ENCODE measurements around the gene HSD17B13. TPM values are rescaled to one million over a fixed set of nuclear protein-coding genes. Genes with fewer than 3 reads are reported as not detected.
"Not testable (repeated sequence)": the region's sequence is repeated elsewhere in the genome, so short reads cannot be mapped to it uniquely, and the experiment has no call there.

Gene HSD17B13
- total RNA-seq, 4 donors from 2014 or later, result 0.14 to 2.4 (median 0.26) TPM; not detected in 1

- no peaks in the 10 kb centered on the region for H3K36me3 ChIP-seq
- H3K27me3 ChIP-seq, result no peaks in the 10 kb centered on the region
- intact Hi-C loops (cut with DNase I; ENCODE audit: low total_unique reads), result no loop called here
- H3K27ac ChIP-seq, result no peak overlapping the region
- H3K9me3 ChIP-seq, result no peaks in the 10 kb centered on the region
- H3K4me3 ChIP-seq, result no peak overlapping the region
- no peaks in the 10 kb centered on the region for H3K4me1 ChIP-seq
- TF ChIP-seq CTCF (IDR thresholded peaks at IDR 0.05), result no peak
- TF ChIP-seq POLR2A (IDR thresholded peaks at IDR 0.05), result no peak
- DNase-seq, result no peak
Observed at GRCh38 chr4:87299898-87300297, 22.8 kb downstream of the HSD17B13 start.

GRCh38 chr4:87298362-87298761 lies 24.3 kb downstream of the HSD17B13 start:
- intact Hi-C loops (cut with DNase I; ENCODE audit: low total_unique reads), result no loop called here
- no peak for DNase-seq

GRCh38 chr4:87294911-87295310 lies 27.8 kb downstream of the HSD17B13 start:
- H3K4me3 ChIP-seq; H3K36me3 ChIP-seq; H3K27ac ChIP-seq; H3K4me1 ChIP-seq; H3K27me3 ChIP-seq; intact Hi-C loops (cut with DNase I; ENCODE audit: low total_unique reads); H3K9me3 ChIP-seq; DNase-seq: not testable (repeated sequence)

More at GRCh38 chr4:87298362-87298761, 24.3 kb downstream of the HSD17B13 start:
- TF ChIP-seq POLR2A (IDR thresholded peaks at IDR 0.05), result no peak
- Histone ChIP-seq H3K27ac (no peak overlapping the region), H3K36me3 (no peaks in the 10 kb centered on the region), H3K9me3 (no peaks in the 10 kb centered on the region), H3K4me3 (no peak overlapping the region), H3K4me1 (no peaks in the 10 kb centered on the region), H3K27me3 (no peaks in the 10 kb centered on the region)

- intact Hi-C loops (cut with DNase I; ENCODE audit: low total_unique reads); H3K36me3 ChIP-seq; H3K27ac ChIP-seq; DNase-seq; H3K9me3 ChIP-seq; H3K4me1 ChIP-seq; H3K27me3 ChIP-seq; H3K4me3 ChIP-seq: not testable (repeated sequence)
Observed at GRCh38 chr4:87293889-87294288, 28.8 kb downstream of the HSD17B13 start.

- no peaks in the 10 kb centered on the region for H3K36me3 ChIP-seq
- intact Hi-C loops (cut with DNase I; ENCODE audit: low total_unique reads), result no loop called here
- DNase-seq, result no peak
- TF ChIP-seq CTCF (IDR thresholded peaks at IDR 0.05), result no peak
- no peak for TF ChIP-seq POLR2A (IDR thresholded peaks at IDR 0.05)
- H3K4me1 ChIP-seq, result no peaks in the 10 kb centered on the region
- peaks cover 0 to 3% of the 10 kb centered on the region in 2 donors for H3K9me3 ChIP-seq
- H3K27me3 ChIP-seq, result no peaks in the 10 kb centered on the region
- no peak overlapping the region for H3K4me3 ChIP-seq
- H3K27ac ChIP-seq, result no peak overlapping the region
Observed at GRCh38 chr4:87286970-87287369, 35.7 kb downstream of the HSD17B13 start.

- not testable (repeated sequence) for DNase-seq, H3K9me3 ChIP-seq, H3K27ac ChIP-seq
Observed at GRCh38 chr4:87284268-87284667, 38.4 kb downstream of the HSD17B13 start.

GRCh38 chr4:87283151-87283550 lies 39.5 kb downstream of the HSD17B13 start:
- Histone ChIP-seq H3K9me3 (peaks cover 0 to 3% of the 10 kb centered on the region in 2 donors), H3K4me3 (no peak overlapping the region), H3K27ac (no peak overlapping the region), H3K4me1 (no peaks in the 10 kb centered on the region), H3K36me3 (no peaks in the 10 kb centered on the region), H3K27me3 (no peaks in the 10 kb centered on the region)
- intact Hi-C loops (cut with DNase I; ENCODE audit: low total_unique reads), result no loop called here
- TF ChIP-seq POLR2A (IDR thresholded peaks at IDR 0.05) (no peak), CTCF (IDR thresholded peaks at IDR 0.05) (no peak)
- DNase-seq, result no peak

More at GRCh38 chr4:87284268-87284667, 38.4 kb downstream of the HSD17B13 start:
- intact Hi-C loops (cut with DNase I; ENCODE audit: low total_unique reads); H3K4me3 ChIP-seq; H3K36me3 ChIP-seq; H3K27me3 ChIP-seq; H3K4me1 ChIP-seq: not testable (repeated sequence)

All from uterus (tissue), 4 donors.